Measurements from ENCODE around the gene LAMB3.

Gene LAMB3

GRCh38 chr1:209617755-209618154 lies 34.5 kb downstream of the LAMB3 start:
- no peak for DNase-seq (ENCODE audit: low spot score)

DNA sequence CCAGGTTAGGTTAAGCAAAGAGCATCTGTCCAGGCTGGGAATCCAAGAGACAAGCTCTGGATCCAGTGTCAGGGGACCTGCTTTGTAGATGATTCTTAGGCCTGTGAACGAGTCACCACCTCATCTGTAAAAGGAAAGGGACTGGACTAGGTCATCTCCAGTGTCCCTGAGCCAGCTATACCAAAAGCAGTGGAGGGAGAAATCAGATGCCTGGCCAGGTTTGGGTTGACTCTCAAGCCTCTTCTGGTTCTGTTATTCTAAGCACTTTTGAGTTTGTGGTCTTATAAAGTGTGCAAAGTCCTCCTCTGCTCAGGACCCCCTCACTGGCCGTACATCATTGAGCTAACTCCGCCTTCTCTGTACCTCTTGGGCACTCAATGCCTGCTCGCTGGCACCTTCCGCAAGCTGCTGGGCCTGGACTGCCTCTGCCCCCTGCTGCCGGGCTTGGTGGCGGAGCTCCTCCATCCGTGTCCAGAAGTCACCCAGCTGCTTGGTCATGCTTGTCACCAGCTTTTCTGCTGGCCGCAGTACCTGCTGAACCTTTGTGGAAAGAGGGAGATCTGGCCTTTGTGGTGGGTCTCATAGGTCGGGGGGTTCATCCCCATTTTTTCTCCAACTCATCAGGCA lies 35.1 kb downstream of the LAMB3 start:
- no peak for DNase-seq (ENCODE audit: low spot score)

- DNase-seq (ENCODE audit: low spot score), result no peak
Observed at GRCh38 chr1:209616366-209617046, 35.7 kb downstream of the LAMB3 start.

DNA sequence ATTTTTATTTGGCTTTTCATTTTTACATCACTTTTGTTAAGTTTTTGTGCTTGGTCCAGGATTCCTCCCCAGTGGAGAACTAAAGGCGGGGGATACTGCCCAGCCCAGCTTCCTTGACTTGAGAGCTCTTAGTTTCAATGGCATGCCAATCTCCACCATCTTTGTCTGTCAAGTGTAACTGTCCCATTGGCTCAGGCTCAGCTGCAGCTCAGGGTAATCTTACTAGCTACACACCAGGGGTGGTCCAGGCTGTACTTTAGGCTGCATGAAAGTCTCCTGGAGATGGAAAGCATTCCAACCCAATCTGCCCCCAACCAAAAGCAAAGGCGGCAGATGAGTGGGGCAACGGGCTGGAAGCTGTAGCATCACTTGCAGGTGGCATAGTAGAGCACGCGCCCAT lies 37.3 kb downstream of the LAMB3 start:
- DNase-seq (ENCODE audit: low spot score), result no peak

GRCh38 chr1:209614151-209614420 lies 38.1 kb downstream of the LAMB3 start:
- DNase-seq (ENCODE audit: low spot score), result no peak

DNA sequence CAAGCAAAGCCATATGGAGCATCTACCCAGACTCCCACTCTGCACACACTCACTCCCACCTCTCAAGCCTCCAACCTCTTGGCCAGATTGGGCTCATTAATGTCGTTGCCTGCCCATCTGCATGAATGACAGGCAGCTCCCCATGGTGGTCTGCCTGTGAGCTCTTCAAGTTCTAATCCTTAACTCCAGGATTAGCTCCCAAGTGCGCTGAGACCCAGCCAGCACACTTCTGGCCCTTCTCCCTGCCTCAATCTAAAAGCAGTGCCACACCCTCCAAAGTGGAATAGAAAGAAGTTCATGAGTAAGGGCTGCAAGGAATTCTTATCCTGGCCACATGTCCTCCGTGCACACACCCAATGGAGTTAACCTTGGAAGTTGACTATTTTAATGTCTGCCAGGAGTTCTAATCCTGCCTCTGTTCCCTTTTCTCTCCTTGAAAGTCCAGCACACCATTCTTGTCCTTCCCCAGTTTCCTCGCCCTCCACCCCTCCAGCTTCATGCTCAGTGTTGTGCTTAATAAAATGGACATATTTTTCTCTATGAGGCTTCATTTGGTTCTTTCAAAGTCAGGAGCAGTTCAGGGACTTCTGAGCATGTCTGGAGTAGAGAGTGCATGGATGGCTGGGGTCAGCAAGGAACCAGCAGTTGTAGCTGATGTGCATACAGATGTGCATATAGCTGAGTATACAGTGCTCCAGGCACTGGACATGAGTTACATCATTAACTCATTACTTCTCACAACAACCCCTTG lies 38.6 kb downstream of the LAMB3 start:
- no peak for DNase-seq (ENCODE audit: low spot score)

DNA sequence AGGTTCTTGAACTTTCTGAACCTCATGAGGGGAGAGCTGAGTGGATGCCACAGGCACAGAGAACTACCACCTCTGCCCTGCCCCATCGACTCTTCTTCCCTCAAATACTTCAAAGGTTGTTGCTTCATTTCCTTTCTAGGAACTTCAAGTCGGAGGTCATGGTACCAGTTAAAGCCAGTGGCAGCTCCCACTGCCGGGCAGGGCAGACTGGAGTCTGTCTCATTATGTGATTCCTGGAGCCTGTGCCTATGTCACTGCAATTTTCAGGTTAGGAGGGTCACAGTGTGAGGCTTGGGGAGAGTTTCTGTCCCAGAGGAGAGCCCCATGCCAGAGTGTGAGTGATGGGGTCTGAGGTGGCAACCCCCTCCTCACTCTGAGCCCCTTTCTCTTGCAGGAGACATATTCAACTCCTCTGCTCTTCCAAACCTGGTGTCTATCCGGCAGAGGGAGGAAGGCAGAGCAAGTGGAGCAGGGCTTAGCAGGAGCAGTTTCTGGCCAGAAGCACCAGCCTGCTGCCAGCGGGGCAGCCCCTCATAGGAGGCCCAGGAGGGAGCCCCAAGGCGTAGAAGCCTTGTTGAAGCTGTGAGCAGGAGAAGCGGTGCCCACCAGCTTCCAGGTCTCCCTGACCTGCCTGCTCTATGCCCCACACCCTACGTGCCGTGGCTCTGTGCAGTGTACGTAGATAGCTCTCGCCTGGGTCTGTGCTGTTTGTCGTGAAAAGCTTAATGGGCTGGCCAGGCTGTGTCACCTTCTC lies 39.4 kb downstream of the LAMB3 start:
- no peak for DNase-seq (ENCODE audit: low spot score)

GRCh38 chr1:209611771-209612570 lies 40.3 kb downstream of the LAMB3 start:
- DNase-seq (ENCODE audit: low spot score), result no peak

GRCh38 chr1:209610631-209610905 lies 41.7 kb downstream of the LAMB3 start:
- DNase-seq (ENCODE audit: low spot score), result no peak

- no peak for DNase-seq (ENCODE audit: low spot score)
Observed at GRCh38 chr1:209609791-209610630, 42.2 kb downstream of the LAMB3 start.

GRCh38 chr1:209609041-209609790 lies 43.0 kb downstream of the LAMB3 start:
- no peak for DNase-seq (ENCODE audit: low spot score)

- no peak for DNase-seq (ENCODE audit: low spot score)
Observed at GRCh38 chr1:209607795-209608178, 44.4 kb downstream of the LAMB3 start.

- no peak for DNase-seq (ENCODE audit: low spot score)
Observed at GRCh38 chr1:209607102-209607794, 45.0 kb downstream of the LAMB3 start.

DNA sequence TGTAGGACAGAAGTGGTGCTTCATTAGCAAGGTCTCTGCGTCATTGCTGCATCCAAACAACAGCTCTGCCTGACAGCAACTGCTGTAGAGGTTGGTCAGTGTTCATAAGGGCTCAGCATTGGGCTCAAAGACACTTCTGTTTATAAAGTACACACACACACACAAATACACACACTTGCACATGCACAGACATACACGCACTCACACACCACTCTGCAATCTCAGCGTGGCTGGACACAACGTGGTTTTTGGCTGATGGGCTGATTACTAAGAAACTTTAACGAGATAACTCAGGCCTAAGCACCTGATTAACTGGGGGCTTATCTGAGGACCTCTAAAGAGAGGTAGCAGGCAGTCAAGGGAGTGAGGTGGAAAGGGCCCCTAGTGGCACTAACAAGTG lies 48.3 kb downstream of the LAMB3 start:
- DNase-seq (ENCODE audit: low spot score), result no peak

DNA sequence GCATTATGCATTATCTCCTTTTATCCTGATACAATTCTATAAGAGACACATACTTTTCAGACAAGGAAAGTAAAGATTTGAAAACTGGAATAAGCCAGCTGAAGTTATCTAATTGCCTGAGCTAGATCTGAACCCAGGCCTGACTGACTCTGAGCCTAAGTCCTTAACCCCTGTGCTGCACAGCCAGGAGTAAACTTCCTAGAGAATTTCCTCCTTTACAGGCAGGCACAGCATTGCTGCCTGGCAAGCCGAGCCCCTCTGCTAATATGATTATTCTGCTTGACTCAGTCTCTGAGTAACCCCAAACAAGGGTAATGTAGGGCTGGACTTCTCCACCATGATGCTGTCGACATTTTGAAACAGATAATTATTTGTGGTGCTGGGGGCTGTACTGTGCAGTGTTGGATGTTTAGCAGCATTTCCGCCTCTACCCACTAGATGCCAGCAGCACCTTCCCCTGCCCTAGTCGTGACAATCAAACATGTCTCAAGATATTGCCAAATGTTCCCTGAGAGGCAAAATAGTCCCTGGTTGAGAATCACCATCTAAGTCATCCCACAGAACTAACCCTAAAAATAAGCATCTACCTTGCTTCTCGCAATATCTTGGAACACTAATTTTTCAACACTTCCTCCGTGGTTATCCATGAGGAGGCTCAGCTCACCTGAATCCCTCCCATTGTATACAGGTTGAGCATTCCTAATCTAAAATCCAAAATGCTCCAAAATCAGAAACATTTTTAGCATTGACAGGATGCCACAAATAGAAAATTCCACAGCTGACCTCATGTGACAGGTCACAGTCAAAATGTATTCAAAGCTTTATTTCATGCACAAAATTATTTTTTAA lies 50.2 kb downstream of the LAMB3 start:
- peak; percentile 78 for DNase-seq (ENCODE audit: low spot score)

DNA sequence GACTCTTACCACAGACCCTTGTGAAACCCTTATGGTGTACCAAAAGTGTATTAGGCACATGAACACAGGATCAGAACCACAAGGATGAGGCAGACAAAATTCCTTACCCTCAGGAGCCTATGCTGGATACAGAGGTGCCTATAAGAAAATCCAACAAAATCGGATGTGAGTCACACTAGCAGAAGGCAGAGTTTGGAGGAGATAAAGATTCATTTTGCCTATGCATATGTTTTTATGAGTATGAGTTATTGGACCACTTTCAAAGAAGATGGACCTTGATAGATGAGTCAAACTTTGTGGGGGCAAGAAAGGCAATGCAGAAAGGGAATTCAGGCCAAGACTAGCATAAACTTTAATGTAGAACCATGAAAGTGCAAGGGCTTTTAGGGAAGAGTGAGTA lies 51.7 kb downstream of the LAMB3 start:
- no peak for DNase-seq (ENCODE audit: low spot score)

GRCh38 chr1:209598227-209598626 lies 54.0 kb downstream of the LAMB3 start:
- DNase-seq (ENCODE audit: low spot score), result no peak

DNA sequence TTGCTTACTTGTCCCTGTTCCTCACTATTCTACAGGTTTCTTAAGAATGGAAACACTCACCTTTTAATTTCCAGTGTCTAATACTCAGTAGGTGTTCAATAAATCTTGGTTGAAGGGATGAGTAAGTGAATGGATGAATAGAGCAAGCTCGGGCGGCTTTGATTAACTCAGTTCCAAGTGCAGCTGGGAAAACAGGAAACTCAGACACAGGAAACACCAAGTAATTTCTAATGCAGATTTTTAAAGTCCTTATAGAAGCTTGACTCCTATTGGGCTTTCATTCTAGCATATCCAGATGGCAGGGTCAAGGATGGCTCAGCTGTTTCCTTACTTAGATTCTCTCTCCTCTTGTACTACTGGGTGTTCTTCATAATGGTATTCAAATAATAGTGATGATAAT lies 54.7 kb downstream of the LAMB3 start:
- no peak for DNase-seq (ENCODE audit: low spot score)
